K562 (cell line): Measurements from ENCODE around the gene MED16. TPM values are rescaled to one million over a fixed set of nuclear protein-coding genes. Genes with fewer than 3 reads are reported as not detected.
A peak's percentile ranks its signal among the peaks of the same experiment; 100 is the strongest.

Experiments used
- CBX1 ChIP-seq: sonication (generic); IDR thresholded peaks from 2 replicates; pipeline ENCODE4 v1.6.1; 2016; ENCODE audit warnings: antibody characterized with exemption, low read depth, mild to moderate bottlenecking
- DPF2 ChIP-seq: fragments of 450-650 bp; IDR thresholded peaks from 2 replicates; pipeline ENCODE4 v1.6.1; 2016
- FOXK2 ChIP-seq, 2 experiments: fragments of 450-650 bp; IDR thresholded peaks in 1 of 2; conservative IDR thresholded peaks in 1 of 2; 2 replicates each; pipeline ENCODE4 v1.6.1; 2016; ENCODE audit warnings: low read depth in 2 of 2, mild to moderate bottlenecking in 1 of 2
- GATAD2A ChIP-seq: fragments of 450-650 bp; IDR thresholded peaks from 2 replicates; pipeline ENCODE4 v1.6.1; 2017
- KDM1A ChIP-seq, 2 experiments: fragments of 450-650 bp; IDR thresholded peaks; 2 replicates each; pipeline ENCODE4 v1.6.1; 2016; ENCODE audit warnings: mild to moderate bottlenecking in 2 of 2
- MAFF ChIP-seq: IDR thresholded peaks from 2 replicates; pipeline ENCODE4 v1.6.1; 2012; ENCODE audit warnings: low read length, improper control_type of control experiment
- MCM7 ChIP-seq, 2 experiments: fragments of 450-650 bp; IDR thresholded peaks; 2 replicates each; pipeline ENCODE4 v1.6.1; 2016 to 2018
- NCOR1 ChIP-seq: fragments of 450-650 bp; IDR thresholded peaks from 2 replicates; pipeline ENCODE4 v1.6.1; 2016; ENCODE audit warnings: mild to moderate bottlenecking, moderate library complexity
- NEUROD1 ChIP-seq: fragments of 150-350 bp; IDR thresholded peaks from 2 replicates; pipeline ENCODE4 v1.6.1; 2014; ENCODE audit warnings: borderline replicate concordance, low read length, low read depth; ENCODE audit not compliant: partially characterized antibody
- NFRKB ChIP-seq: fragments of 450-650 bp; IDR thresholded peaks from 2 replicates; pipeline ENCODE4 v1.6.1; 2016; ENCODE audit warnings: low read depth
- SIN3A ChIP-seq, 2 experiments: fragments of 150-350 bp in 1 of 2; IDR thresholded peaks; 2 replicates each; pipeline ENCODE4 v1.6.1; 2011 to 2016; ENCODE audit warnings: borderline replicate concordance in 2 of 2, low read depth in 2 of 2, low read length in 2 of 2, mild to moderate bottlenecking in 2 of 2, moderate library complexity in 2 of 2; ENCODE audit not compliant: control insufficient read depth in 1 of 2
- ZNF140 ChIP-seq: fragments of 250-450 bp; sonication (Bioruptor Pico); IDR thresholded peaks from 2 replicates; pipeline ENCODE4 v1.8.0; 2021; ENCODE audit warnings: moderate library complexity, mild to moderate bottlenecking, inconsistent platforms
- ZNF143 ChIP-seq: sonication (generic); formaldehyde crosslinking; IDR thresholded peaks from 2 replicates; pipeline ENCODE4 v1.9.0; 2022; ENCODE audit warnings: mild to moderate bottlenecking, missing genetic modification reagents
- polyA plus RNA-seq, 8 experiments: library from polyadenylated mRNA; depleted of rRNA in 4 of 8; stranded (reverse) in 5 of 8; unstranded in 3 of 8; fragments of >200 nt; fragmentation: Nextera tagmentation in 2 of 8; fragmentation: Illumina TruSeq in 1 of 8; extraction: Ambion mirVana in 2 of 8; extraction: Trizol in 1 of 8; gene quantifications; 2 replicates each; pipeline versions ENCODE4 v1.2.1 to v1.2.3, GENCODE V29; 2011 to 2014; ENCODE audit warnings: inconsistent platforms in 1 of 8, missing spikeins in 1 of 8
- total RNA-seq, 7 experiments: library from RNA; depleted of rRNA in 6 of 7; stranded (reverse); fragments of >200 nt in 6 of 7; fragmentation: Illumina TruSeq in 2 of 7; extraction: Trizol in 2 of 7; gene quantifications; 2 replicates each; pipeline versions ENCODE4 v1.2.1 to v1.2.3, GENCODE V29; 2011 to 2021; ENCODE audit warnings: low replicate concordance in 1 of 7
- TF ChIP-seq, protein P1 (sequence below), 2 experiments: fragments of 450-650 bp; IDR thresholded peaks; 2 replicates each; pipeline ENCODE4 v1.6.1; 2018; ENCODE audit warnings: mild to moderate bottlenecking in 2 of 2, low read depth in 1 of 2; ENCODE audit not compliant: partially characterized antibody in 2 of 2
- TF ChIP-seq, protein P2 (sequence below), 2 experiments: fragments of 450-650 bp; conservative IDR thresholded peaks; 2 replicates each; pipeline ENCODE4 v1.6.1; 2017; ENCODE audit warnings: mild to moderate bottlenecking in 2 of 2, moderate library complexity in 2 of 2
- TF ChIP-seq, protein P3 (sequence below): fragments of 450-650 bp; IDR thresholded peaks from 2 replicates; pipeline ENCODE4 v1.6.1; 2014; ENCODE audit warnings: low read depth, mild to moderate bottlenecking, moderate library complexity, borderline replicate concordance
- TF ChIP-seq, protein P4 (sequence below): fragments of 450-650 bp; IDR thresholded peaks from 2 replicates; pipeline ENCODE4 v1.6.1; 2016; ENCODE audit warnings: low read depth, mild to moderate bottlenecking, moderate library complexity
- TF ChIP-seq, protein P5 (sequence below): conservative IDR thresholded peaks from 2 replicates; pipeline ENCODE4 v1.6.1; 2011; ENCODE audit warnings: low read depth, mild to moderate bottlenecking, low read length; ENCODE audit not compliant: control insufficient read depth

Gene MED16
- total and polyA plus RNA-seq, 9 of the 15 experiments (the other 6 are each of a cell fraction or from before 2014, with no cell fraction given), result 0.89 to 59.9 (median 8.6) TPM

DNA sequence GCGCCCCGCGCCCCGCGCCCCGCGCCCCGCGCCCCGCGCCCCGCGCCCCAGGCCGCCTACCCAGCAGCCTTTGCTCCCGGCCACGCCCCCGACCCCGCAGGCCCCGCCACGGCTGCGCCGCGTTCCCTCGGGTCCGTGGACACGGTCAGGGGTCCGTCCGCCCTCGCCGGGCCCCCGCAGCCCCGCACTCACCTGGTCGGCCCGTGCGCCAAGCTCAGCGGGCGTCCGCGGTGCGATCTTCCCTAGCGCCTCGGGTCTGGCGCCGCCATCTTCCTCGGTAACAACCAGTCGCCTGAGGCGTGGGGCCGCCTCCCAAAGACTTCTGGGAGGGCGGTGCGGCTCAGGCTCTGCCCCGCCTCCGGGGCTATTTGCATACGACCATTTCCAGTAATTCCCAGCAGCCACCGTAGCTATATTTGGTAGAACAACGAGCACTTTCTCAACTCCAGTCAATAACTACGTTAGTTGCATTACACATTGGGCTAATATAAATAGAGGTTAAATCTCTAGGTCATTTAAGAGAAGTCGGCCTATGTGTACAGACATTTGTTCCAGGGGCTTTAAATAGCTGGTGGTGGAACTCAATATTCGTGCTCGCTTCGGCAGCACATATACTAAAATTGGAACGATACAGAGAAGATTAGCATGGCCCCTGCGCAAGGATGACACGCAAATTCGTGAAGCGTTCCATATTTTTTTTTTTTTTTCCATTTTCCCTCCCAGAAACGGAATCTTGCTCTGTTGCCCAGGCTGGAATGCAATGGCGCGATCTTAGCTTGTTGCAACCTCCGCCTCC is at the start of gene MED16, which contains the start of gene RNU6-9 (continued):
- TF ChIP-seq, protein P1, sequence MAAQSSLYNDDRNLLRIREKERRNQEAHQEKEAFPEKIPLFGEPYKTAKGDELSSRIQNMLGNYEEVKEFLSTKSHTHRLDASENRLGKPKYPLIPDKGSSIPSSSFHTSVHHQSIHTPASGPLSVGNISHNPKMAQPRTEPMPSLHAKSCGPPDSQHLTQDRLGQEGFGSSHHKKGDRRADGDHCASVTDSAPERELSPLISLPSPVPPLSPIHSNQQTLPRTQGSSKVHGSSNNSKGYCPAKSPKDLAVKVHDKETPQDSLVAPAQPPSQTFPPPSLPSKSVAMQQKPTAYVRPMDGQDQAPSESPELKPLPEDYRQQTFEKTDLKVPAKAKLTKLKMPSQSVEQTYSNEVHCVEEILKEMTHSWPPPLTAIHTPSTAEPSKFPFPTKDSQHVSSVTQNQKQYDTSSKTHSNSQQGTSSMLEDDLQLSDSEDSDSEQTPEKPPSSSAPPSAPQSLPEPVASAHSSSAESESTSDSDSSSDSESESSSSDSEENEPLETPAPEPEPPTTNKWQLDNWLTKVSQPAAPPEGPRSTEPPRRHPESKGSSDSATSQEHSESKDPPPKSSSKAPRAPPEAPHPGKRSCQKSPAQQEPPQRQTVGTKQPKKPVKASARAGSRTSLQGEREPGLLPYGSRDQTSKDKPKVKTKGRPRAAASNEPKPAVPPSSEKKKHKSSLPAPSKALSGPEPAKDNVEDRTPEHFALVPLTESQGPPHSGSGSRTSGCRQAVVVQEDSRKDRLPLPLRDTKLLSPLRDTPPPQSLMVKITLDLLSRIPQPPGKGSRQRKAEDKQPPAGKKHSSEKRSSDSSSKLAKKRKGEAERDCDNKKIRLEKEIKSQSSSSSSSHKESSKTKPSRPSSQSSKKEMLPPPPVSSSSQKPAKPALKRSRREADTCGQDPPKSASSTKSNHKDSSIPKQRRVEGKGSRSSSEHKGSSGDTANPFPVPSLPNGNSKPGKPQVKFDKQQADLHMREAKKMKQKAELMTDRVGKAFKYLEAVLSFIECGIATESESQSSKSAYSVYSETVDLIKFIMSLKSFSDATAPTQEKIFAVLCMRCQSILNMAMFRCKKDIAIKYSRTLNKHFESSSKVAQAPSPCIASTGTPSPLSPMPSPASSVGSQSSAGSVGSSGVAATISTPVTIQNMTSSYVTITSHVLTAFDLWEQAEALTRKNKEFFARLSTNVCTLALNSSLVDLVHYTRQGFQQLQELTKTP (IDR thresholded peaks at IDR 0.05; ENCODE audit: low read depth in 1 of 2, partially characterized antibody in 2 of 2), result peak; percentile 59 to 91
- TF ChIP-seq, protein P2, sequence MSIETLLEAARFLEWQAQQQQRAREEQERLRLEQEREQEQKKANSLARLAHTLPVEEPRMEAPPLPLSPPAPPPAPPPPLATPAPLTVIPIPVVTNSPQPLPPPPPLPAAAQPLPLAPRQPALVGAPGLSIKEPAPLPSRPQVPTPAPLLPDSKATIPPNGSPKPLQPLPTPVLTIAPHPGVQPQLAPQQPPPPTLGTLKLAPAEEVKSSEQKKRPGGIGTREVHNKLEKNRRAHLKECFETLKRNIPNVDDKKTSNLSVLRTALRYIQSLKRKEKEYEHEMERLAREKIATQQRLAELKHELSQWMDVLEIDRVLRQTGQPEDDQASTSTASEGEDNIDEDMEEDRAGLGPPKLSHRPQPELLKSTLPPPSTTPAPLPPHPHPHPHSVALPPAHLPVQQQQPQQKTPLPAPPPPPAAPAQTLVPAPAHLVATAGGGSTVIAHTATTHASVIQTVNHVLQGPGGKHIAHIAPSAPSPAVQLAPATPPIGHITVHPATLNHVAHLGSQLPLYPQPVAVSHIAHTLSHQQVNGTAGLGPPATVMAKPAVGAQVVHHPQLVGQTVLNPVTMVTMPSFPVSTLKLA (conservative IDR thresholded peaks at IDR 0.05), result peak in 1 of 2 experiments; percentile 71; a peak in 2 of 4 replicates
- TF ChIP-seq MAFF, result peak; percentile 25; the same call in 1 of the 2 replicates
- TF ChIP-seq GATAD2A, result no peak
- TF ChIP-seq, protein P3, sequence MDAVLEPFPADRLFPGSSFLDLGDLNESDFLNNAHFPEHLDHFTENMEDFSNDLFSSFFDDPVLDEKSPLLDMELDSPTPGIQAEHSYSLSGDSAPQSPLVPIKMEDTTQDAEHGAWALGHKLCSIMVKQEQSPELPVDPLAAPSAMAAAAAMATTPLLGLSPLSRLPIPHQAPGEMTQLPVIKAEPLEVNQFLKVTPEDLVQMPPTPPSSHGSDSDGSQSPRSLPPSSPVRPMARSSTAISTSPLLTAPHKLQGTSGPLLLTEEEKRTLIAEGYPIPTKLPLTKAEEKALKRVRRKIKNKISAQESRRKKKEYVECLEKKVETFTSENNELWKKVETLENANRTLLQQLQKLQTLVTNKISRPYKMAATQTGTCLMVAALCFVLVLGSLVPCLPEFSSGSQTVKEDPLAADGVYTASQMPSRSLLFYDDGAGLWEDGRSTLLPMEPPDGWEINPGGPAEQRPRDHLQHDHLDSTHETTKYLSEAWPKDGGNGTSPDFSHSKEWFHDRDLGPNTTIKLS, result peak; percentile 54; the same call in 1 of the 2 replicates
- 0 out of 2 replicates have a peak, but pooled peaks have one; percentile 53 for TF ChIP-seq DPF2
- no peak for TF ChIP-seq FOXK2 (conservative IDR thresholded peaks at IDR 0.05 in 1 of 2, IDR thresholded peaks at IDR 0.05 in 1 of 2; ENCODE audit: low read depth in 2 of 2)
- TF ChIP-seq KDM1A (IDR thresholded peaks at IDR 0.05), result no peak
- TF ChIP-seq NEUROD1, result peak; percentile 21
- TF ChIP-seq, protein P4, sequence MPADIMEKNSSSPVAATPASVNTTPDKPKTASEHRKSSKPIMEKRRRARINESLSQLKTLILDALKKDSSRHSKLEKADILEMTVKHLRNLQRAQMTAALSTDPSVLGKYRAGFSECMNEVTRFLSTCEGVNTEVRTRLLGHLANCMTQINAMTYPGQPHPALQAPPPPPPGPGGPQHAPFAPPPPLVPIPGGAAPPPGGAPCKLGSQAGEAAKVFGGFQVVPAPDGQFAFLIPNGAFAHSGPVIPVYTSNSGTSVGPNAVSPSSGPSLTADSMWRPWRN, result no peak
- no peak for TF ChIP-seq MCM7 (IDR thresholded peaks at IDR 0.05)
- TF ChIP-seq SIN3A (IDR thresholded peaks at IDR 0.05; ENCODE audit: borderline replicate concordance in 2 of 2, control insufficient read depth in 1 of 2, low read depth in 2 of 2, low read length in 2 of 2), result peak; percentile 41 to 57; a peak in 2 of 4 replicates
- TF ChIP-seq ZNF143 (CRISPR knock-in tag), result peak; percentile 85
- TF ChIP-seq, protein P5, sequence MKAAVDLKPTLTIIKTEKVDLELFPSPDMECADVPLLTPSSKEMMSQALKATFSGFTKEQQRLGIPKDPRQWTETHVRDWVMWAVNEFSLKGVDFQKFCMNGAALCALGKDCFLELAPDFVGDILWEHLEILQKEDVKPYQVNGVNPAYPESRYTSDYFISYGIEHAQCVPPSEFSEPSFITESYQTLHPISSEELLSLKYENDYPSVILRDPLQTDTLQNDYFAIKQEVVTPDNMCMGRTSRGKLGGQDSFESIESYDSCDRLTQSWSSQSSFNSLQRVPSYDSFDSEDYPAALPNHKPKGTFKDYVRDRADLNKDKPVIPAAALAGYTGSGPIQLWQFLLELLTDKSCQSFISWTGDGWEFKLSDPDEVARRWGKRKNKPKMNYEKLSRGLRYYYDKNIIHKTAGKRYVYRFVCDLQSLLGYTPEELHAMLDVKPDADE, result peak; percentile 33; the same call in 1 of the 2 replicates
- 0 out of 2 replicates have a peak, but pooled peaks have one; percentile 4 for TF ChIP-seq NCOR1
- peak; percentile 25; the same call in 1 of the 2 replicates for TF ChIP-seq NFRKB
- 0 out of 2 replicates have a peak, but pooled peaks have one; percentile 28 for TF ChIP-seq CBX1
- no peak for TF ChIP-seq ZNF140 (CRISPR knock-in tag)
